Adrenal gland (tissue), 12 donors: Measurements from ENCODE around the gene BCL7A. TPM values are rescaled to one million over a fixed set of nuclear protein-coding genes. Genes with fewer than 3 reads are reported as not detected.

Experiments
- DNase-seq, 7 donors: peaks; one replicate each; pipeline ENCODE4 v3.0.0-alpha.2; 2019 to 2020
- H3K27ac ChIP-seq, 5 donors: fragments of 200-600 bp; sonication (generic) in 4 of 5; 1 replicate in 3 of 5; 2 replicates in 2 of 5; pipeline versions ENCODE4 v1.5.1 to v1.8.0; 2016 to 2020; ENCODE audit warnings: mild to moderate bottlenecking in 1 of 5
- H3K27me3 ChIP-seq: fragments of 200-600 bp; 2 replicates; pipeline ENCODE4 v1.8.0; 2021
- H3K36me3 ChIP-seq, 2 donors: fragments of 200-600 bp; replicated peaks in 1 of 2; 1 replicate in 1 of 2; 2 replicates in 1 of 2; pipeline versions ENCODE4 v1.5.1 to v1.8.0; 2018 to 2022
- H3K4me1 ChIP-seq, 2 donors: fragments of 200-600 bp; replicated peaks in 1 of 2; 1 replicate in 1 of 2; 2 replicates in 1 of 2; pipeline versions ENCODE4 v1.5.1 to v1.8.0; 2018 to 2021
- H3K4me3 ChIP-seq, 4 donors: fragments of 200-600 bp; sonication (generic) in 3 of 4; one replicate each; pipeline ENCODE4 v1.5.1; 2016 to 2018
- H3K9me3 ChIP-seq, 3 donors: fragments of 200-600 bp; sonication (generic) in 1 of 3; replicated peaks in 1 of 3; 1 replicate in 2 of 3; 2 replicates in 1 of 3; pipeline versions ENCODE4 v1.5.1 to v1.8.0; 2016 to 2021
- CTCF ChIP-seq, 6 experiments: fragments of 450-650 bp in 4 of 6; fragments of 200-600 bp in 2 of 6; sonication (generic) in 1 of 6; IDR thresholded peaks; 1 replicate in 5 of 6; 2 replicates in 1 of 6; pipeline versions ENCODE4 v1.5.1 to v1.8.0; 2016 to 2021; ENCODE audit warnings: antibody characterized with exemption in 6 of 6, mild to moderate bottlenecking in 2 of 6, moderate library complexity in 1 of 6
- POLR2A ChIP-seq, 2 donors: fragments of 450-650 bp; IDR thresholded peaks; one replicate each; pipeline ENCODE4 v1.6.1; 2017; ENCODE audit warnings: antibody characterized with exemption in 2 of 2, mild to moderate bottlenecking in 2 of 2, moderate library complexity in 1 of 2
- WGBS, 4 donors: extraction: QIAGEN DNeasy Blood & Tissue Kit in 2 of 4; methylation state at CpG; one replicate each; pipeline versions ENCODE4 v1.1.5 to v1.1.7; 2013 to 2017; 5-methylcytosine and 5-hydroxymethylcytosine counted together
- intact Hi-C, 2 donors: fragments of 100-400 bp; cut with DNase I; formaldehyde crosslinking; loops; one replicate each; pipeline versions ENCODE4 v1.14.1 to v1.15.0; 2022 to 2023
- polyA plus RNA-seq, 3 donors: library from polyadenylated mRNA; stranded (reverse); fragments of 200-250 nt in 2 of 3; fragments of 350-450 nt in 1 of 3; fragmentation: Illumina TruSeq in 1 of 3; extraction: RNeasy Lipid Tissue Mini Kit (QIAGEN cat#74804) in 1 of 3; gene quantifications; one replicate each; pipeline ENCODE4 v1.2.3, GENCODE V29; 2013 to 2014
- total RNA-seq, 9 donors: library from RNA; depleted of rRNA in 4 of 9; stranded (reverse); fragments of >200 nt in 4 of 9; fragments of 120-200 nt in 1 of 9; fragmentation: NEBNext Ultra II Directional in 1 of 9; extraction: Animal tissue kit (Norgen Biotek cat#: 25700) in 1 of 9; gene quantifications; one replicate each; pipeline versions ENCODE4 v1.1.0 to v1.2.4, GENCODE V29; 2013 to 2023
- donor health status: healthy with polysubstance abuse.
- donor health status: Bipolar disorder and iron deficiency.
- donor health status: DM: yes; HTN: yes; CAD: no.
- donor health status: DM: no; HTN: no; CAD: no.
- donor health status: DM: no; HTN: no; CAD: no.
- donor health status: DM: yes; HTN: yes; CAD: no.

BCL7A gene
- total and polyA plus RNA-seq, 12 donors: 1.6 to 11.5 (median 5.0) TPM

DNA sequence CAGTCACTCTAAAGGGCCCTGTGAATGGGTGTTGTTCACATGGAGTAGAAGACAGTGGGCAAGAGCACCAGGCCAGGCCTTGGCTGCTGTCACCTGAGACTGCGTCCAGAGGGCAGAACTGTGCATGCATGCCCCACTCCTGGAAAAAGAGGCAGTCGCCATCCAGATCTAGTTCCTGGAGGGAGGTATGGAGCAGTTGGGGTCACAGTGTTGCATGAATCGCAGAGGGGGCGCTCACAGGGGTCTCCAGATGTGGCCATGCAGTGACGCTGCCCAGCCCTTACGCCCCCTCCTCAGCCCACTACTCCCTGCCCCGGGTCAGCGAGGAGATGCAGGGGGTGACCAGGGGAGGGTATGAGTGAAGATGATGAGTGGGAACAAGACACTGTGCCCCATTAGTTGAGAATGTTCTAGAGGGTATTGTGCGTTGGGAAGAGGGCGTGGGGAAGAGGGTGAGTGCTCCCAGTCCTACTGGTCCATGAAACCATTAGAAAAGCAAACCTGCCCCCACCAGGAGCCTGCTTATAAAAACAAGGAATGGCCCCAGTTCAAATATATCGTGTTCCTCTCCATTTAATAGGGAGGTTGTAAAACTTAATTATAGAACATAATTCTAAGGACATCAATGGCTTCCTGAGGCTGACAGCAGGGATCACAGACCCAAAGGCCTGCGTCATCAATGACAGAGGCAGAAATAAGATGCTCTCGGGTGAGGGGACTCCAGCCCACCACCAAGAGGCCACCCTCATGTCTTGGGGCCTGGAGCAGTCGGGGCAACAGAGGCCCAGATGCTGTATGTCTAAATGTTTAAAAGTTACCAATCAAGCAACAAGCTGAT is 32.2 kb upstream of the BCL7A start:
- intact Hi-C loops: no loop called here
- no peaks in the 10 kb centered on the region for H3K36me3 ChIP-seq
- TF ChIP-seq POLR2A (IDR thresholded peaks at IDR 0.05): no peak
- TF ChIP-seq CTCF (IDR thresholded peaks at IDR 0.05): no peak
- no peak for DNase-seq
- no peaks in the 10 kb centered on the region for H3K4me1 ChIP-seq
- H3K9me3 ChIP-seq: no peaks in the 10 kb centered on the region
- 86 to 94% (median 90%) methylated on average over 12 to 14 of the region's 14 CpGs for WGBS, 4 donors
- H3K27me3 ChIP-seq: no peaks in the 10 kb centered on the region
- H3K4me3 ChIP-seq: no peak overlapping the region
- H3K27ac ChIP-seq: no peak overlapping the region

DNA sequence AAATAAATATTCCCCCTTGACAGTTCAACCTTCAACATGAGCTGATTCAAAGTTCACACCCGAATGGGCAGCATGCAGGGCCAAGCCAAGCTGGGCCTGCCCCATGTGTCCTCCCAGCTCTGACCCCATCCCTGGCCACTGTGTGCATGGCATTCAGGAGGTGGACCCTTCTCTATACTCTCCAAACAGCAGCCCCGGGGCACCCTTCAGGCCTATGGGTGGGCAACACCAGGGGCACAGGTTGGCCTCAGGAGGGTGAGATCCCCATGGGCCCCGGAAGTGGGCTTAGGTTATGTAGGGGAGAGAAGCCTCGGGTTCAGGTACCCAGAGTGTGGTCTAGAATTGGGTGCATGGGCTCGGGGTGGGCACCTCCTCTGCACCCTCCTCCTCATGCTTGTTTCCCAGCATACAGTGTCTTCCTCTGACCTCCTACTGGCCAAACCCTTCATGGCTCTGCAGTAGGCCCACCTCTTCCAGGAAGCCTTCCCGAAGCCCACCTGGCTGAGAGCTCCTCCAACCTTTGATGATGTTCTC is 31.5 kb upstream of the BCL7A start:
- 89 to 94% (median 90%) methylated on average over 4 to 6 of the region's 6 CpGs for WGBS, 4 donors

DNA sequence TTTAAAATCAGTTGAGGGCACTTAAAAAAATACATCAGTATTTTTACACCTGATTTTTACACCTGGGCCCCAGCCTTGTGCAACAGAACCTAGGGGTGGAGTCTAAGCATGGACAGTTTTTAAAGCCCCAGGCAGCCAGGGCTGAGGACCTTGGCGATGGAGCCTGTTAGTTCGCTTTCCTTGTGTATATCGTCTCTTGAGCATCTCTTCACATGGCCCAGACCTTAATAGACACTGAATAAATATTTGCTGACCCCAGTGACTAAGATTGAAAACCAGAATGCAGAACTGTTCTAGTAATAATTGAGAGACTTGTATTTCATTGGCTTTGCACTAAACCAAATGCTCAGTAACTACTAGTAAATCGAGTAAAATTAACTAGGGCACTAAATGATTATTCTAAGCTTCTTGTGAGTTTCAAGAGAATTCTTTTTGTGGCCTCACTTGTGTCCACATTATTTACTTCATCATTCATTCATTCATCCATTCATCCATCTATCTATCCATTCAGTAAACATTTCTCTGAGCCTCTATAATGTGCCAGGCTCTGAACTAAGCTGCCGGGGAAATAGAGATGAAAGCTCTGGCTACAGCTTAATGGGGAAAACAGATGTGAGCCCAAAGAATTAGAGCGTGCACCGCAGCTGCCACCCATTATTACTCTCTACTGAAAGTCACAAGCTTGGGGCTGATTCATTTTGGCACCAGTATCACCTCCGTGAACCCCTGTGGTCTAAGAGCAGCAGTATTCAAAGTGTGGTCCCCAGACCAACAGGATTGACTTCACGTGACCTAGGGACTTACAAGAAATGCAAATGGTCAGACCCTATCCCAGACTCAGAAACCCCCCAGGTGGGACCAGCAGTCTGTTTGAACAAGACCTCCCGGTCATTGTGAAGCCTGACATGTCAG is 30.7 kb upstream of the BCL7A start:
- Histone ChIP-seq H3K4me1 (no peaks in the 10 kb centered on the region), H3K27ac (no peak overlapping the region), H3K27me3 (no peaks in the 10 kb centered on the region), H3K36me3 (no peaks in the 10 kb centered on the region), H3K9me3 (no peaks in the 10 kb centered on the region), H3K4me3 (no peak overlapping the region)
- intact Hi-C loops: no loop called here
- 80 to 87% (median 82%) methylated on average over 10 of the region's 10 CpGs for WGBS, 4 donors
- DNase-seq: no peak
- TF ChIP-seq CTCF (IDR thresholded peaks at IDR 0.05) (no peak), POLR2A (IDR thresholded peaks at IDR 0.05) (no peak)

More for the DNA sequence above, 31.5 kb upstream of the BCL7A start:
- no peak overlapping the region for H3K4me3 ChIP-seq
- no peaks in the 10 kb centered on the region for H3K4me1 ChIP-seq
- H3K36me3 ChIP-seq: no peaks in the 10 kb centered on the region
- TF ChIP-seq CTCF (IDR thresholded peaks at IDR 0.05): no peak
- no peak for TF ChIP-seq POLR2A (IDR thresholded peaks at IDR 0.05)
- H3K27me3 ChIP-seq: no peaks in the 10 kb centered on the region
- H3K9me3 ChIP-seq: no peaks in the 10 kb centered on the region
- intact Hi-C loops: no loop called here
- no peak overlapping the region for H3K27ac ChIP-seq
- no peak for DNase-seq
